Measurements from ENCODE around the gene SDHD. TPM values are rescaled to one million over a fixed set of nuclear protein-coding genes. Genes with fewer than 3 reads are reported as not detected.
A peak's percentile ranks its signal among the peaks of the same experiment; 100 is the strongest.

The SDHD gene
- total and polyA plus RNA-seq, 9 of the 15 experiments (the other 6 are each of a cell fraction or from before 2014, with no cell fraction given) = 150 to 1,225 (median 215) TPM

DNA sequence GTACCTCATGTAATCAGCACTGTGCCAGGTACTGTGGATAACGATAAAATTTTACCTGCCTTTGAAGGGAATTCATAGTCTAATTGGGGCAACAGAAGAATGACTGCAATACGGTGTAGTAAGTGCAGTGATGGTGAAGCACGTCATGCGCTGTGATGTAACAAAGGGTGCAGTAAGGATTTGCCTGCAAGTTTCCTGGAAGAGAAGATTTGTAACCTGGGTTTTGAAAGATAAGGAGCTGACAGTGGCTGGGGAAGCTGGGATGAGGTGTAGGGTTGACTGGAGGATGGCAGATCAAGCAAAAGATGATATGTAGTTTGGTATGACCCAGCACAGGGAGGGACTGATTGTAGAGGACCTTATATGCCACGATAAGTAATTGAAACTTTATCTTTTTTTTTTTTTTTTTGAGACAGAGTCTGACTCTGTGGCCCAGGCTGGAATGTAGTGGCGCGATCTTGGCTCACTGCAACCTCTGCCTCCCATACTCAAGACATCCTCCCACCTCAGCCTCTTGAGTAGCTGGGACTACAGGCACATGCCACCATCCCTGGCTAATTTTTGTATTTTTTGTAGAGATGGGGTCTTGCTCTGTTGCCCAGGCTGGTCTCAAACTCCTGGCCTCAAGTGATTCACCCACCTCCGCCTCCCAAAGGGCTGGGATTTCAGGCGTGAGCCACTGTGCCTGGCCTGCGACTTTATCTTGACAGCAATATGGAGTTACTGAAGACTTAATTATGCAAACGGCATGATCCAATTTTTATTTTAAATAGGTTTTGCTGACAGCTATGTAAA is 11.3 kb downstream of the SDHD start (continued):
- TF ChIP-seq, protein P1, sequence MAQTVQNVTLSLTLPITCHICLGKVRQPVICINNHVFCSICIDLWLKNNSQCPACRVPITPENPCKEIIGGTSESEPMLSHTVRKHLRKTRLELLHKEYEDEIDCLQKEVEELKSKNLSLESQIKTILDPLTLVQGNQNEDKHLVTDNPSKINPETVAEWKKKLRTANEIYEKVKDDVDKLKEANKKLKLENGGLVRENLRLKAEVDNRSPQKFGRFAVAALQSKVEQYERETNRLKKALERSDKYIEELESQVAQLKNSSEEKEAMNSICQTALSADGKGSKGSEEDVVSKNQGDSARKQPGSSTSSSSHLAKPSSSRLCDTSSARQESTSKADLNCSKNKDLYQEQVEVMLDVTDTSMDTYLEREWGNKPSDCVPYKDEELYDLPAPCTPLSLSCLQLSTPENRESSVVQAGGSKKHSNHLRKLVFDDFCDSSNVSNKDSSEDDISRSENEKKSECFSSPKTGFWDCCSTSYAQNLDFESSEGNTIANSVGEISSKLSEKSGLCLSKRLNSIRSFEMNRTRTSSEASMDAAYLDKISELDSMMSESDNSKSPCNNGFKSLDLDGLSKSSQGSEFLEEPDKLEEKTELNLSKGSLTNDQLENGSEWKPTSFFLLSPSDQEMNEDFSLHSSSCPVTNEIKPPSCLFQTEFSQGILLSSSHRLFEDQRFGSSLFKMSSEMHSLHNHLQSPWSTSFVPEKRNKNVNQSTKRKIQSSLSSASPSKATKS (CRISPR knock-in tag; IDR thresholded peaks at IDR 0.05) = no peak
- no peak for TF ChIP-seq ADNP (tag; IDR thresholded peaks at IDR 0.05)
- TF ChIP-seq, protein P2, sequence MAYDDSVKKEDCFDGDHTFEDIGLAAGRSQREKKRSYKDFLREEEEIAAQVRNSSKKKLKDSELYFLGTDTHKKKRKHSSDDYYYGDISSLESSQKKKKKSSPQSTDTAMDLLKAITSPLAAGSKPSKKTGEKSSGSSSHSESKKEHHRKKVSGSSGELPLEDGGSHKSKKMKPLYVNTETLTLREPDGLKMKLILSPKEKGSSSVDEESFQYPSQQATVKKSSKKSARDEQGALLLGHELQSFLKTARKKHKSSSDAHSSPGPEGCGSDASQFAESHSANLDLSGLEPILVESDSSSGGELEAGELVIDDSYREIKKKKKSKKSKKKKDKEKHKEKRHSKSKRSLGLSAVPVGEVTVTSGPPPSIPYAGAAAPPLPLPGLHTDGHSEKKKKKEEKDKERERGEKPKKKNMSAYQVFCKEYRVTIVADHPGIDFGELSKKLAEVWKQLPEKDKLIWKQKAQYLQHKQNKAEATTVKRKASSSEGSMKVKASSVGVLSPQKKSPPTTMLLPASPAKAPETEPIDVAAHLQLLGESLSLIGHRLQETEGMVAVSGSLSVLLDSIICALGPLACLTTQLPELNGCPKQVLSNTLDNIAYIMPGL (CRISPR knock-in tag; IDR thresholded peaks at IDR 0.05) = no peak
- peak; percentile 80 for TF ChIP-seq SOX6 (IDR thresholded peaks at IDR 0.05)
- no peak for TF ChIP-seq MEF2D (tag; conservative IDR thresholded peaks at IDR 0.05; ENCODE audit: low read depth)
- TF ChIP-seq KDM1A (IDR thresholded peaks at IDR 0.05) = peak; percentile 77 to 78
- TF ChIP-seq ZNF212 (CRISPR knock-in tag; IDR thresholded peaks at IDR 0.05) = no peak
- TF ChIP-seq POLR2AphosphoS5 (IDR thresholded peaks at IDR 0.05; ENCODE audit: control insufficient read depth, insufficient read depth, low read depth, low read length) = no peak
- TF ChIP-seq, protein P3, sequence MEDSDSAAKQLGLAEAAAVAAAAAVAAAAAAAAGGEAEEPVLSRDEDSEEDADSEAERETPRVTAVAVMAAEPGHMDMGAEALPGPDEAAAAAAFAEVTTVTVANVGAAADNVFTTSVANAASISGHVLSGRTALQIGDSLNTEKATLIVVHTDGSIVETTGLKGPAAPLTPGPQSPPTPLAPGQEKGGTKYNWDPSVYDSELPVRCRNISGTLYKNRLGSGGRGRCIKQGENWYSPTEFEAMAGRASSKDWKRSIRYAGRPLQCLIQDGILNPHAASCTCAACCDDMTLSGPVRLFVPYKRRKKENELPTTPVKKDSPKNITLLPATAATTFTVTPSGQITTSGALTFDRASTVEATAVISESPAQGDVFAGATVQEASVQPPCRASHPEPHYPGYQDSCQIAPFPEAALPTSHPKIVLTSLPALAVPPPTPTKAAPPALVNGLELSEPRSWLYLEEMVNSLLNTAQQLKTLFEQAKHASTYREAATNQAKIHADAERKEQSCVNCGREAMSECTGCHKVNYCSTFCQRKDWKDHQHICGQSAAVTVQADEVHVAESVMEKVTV (CRISPR knock-in tag; IDR thresholded peaks at IDR 0.05) = no peak
- TF ChIP-seq CEBPB (tag; IDR thresholded peaks at IDR 0.05) = peak; percentile 91
- TF ChIP-seq, protein P4, sequence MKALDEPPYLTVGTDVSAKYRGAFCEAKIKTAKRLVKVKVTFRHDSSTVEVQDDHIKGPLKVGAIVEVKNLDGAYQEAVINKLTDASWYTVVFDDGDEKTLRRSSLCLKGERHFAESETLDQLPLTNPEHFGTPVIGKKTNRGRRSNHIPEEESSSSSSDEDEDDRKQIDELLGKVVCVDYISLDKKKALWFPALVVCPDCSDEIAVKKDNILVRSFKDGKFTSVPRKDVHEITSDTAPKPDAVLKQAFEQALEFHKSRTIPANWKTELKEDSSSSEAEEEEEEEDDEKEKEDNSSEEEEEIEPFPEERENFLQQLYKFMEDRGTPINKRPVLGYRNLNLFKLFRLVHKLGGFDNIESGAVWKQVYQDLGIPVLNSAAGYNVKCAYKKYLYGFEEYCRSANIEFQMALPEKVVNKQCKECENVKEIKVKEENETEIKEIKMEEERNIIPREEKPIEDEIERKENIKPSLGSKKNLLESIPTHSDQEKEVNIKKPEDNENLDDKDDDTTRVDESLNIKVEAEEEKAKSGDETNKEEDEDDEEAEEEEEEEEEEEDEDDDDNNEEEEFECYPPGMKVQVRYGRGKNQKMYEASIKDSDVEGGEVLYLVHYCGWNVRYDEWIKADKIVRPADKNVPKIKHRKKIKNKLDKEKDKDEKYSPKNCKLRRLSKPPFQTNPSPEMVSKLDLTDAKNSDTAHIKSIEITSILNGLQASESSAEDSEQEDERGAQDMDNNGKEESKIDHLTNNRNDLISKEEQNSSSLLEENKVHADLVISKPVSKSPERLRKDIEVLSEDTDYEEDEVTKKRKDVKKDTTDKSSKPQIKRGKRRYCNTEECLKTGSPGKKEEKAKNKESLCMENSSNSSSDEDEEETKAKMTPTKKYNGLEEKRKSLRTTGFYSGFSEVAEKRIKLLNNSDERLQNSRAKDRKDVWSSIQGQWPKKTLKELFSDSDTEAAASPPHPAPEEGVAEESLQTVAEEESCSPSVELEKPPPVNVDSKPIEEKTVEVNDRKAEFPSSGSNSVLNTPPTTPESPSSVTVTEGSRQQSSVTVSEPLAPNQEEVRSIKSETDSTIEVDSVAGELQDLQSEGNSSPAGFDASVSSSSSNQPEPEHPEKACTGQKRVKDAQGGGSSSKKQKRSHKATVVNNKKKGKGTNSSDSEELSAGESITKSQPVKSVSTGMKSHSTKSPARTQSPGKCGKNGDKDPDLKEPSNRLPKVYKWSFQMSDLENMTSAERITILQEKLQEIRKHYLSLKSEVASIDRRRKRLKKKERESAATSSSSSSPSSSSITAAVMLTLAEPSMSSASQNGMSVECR (CRISPR knock-in tag; IDR thresholded peaks at IDR 0.05) = no peak
- TF ChIP-seq HNRNPL (IDR thresholded peaks at IDR 0.05; ENCODE audit: low read depth, low read length) = no peak
- TF ChIP-seq HDAC1 (IDR thresholded peaks at IDR 0.05) = peak in 1 of 2 experiments; percentile 85; a peak in 2 of 4 replicates

Data from K562 (cell line).